HG03442 (cell line): ENCODE results near the gene RNF213.

Source experiments
- ATAC-seq: cut with Tn5 transposase; IDR thresholded peaks from one replicate; pipeline ENCODE4 v1.9.1; 2021; ENCODE audit warnings: mild to moderate bottlenecking, moderate library complexity; ENCODE audit not compliant: unreplicated experiment

The RNF213 gene

GRCh38 chr17:80443498-80443897, 182.8 kb downstream of the RNF213 start:
- no peak for ATAC-seq

- ATAC-seq, result no peak
These were observed 183.4 kb downstream of the RNF213 start for GRCh38 chr17:80443916-80444643.

GRCh38 chr17:80444644-80444979, 184.0 kb downstream of the RNF213 start:
- no peak for ATAC-seq

GRCh38 chr17:80445007-80445725, 184.5 kb downstream of the RNF213 start:
- no peak for ATAC-seq

GRCh38 chr17:80445726-80446110, 185.1 kb downstream of the RNF213 start:
- no peak for ATAC-seq

DNA sequence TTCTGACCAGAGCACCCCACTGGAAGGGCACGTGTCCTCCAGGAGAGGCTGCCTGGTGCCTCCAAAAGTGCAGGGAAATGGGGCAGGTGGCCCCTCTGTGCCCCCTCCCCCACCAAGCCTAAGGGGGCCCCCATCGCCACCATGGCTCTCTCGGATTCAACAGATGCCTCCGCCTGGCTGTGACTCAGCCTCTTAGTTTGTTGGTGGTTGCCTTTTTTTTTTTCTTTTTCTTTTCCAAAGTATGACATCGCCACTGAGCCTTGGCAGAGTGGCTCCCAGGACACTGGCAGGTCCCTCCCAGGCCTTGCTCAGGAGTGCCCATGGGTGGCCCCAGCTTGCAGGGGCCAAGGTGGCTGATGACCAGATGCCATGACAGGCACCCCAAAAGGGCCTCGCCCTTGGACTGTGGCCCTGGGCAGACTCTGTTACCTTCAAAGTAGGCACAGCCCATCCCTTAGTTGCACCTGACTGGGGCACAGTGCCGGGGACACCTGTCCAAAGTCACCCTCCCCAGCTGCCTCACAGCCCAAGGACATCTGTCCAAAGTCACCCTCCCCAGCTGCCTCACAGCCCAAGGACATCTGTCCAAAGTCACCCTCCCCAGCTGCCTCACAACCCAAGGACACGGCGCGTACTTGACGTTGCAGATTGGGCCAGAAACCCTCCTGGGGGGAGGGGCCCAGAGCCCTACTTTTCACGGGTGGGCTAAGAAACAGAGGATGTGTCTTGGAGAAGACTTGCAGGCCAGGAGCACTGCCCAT, 186.2 kb downstream of the RNF213 start:
- ATAC-seq, result no peak

DNA sequence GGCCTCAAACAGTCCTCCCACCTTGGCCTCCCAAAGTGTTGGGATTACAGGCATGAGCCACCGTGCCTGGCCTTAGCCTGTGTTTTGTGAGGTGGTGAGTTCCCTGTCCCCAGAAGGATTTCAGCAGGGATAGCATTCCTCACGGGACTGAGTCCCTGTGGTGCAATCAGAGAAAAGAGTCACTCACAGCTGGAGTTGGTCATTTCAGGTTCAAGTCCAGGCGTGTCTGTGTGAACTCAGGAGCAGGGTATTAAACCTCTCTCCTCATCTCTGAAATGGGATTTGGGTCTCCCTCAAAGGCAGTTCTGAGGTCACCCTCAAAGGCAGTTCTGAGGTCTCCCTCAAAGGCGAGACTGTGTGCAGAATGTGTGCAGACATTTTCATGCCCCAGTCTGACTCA, 187.1 kb downstream of the RNF213 start:
- no peak for ATAC-seq
